Smooth muscle cell (in vitro differentiated cells): ENCODE data around the gene HPCA. TPM values are rescaled to one million over a fixed set of nuclear protein-coding genes. Genes with fewer than 3 reads are reported as not detected.

Experiments
- DNase-seq: peaks from one replicate; lab custom pipeline; 2025; ENCODE audit not compliant: unreplicated experiment; lab: John Stamatoyannopoulos, UW
- H2AFZ ChIP-seq: fragments of 200-600 bp; sonication (generic); 2 replicates; pipeline ENCODE4 v1.6.0; 2016; ENCODE audit warnings: antibody characterized with exemption, low read depth, mild to moderate bottlenecking
- H3F3A ChIP-seq: fragments of 200-600 bp; sonication (generic); 2 replicates; pipeline ENCODE4 v1.6.0; 2017; ENCODE audit warnings: antibody characterized with exemption, low read depth
- H3K27ac ChIP-seq: fragments of 200-600 bp; sonication (generic); 2 replicates; pipeline ENCODE4 v1.5.1; 2016; ENCODE audit warnings: low read depth, mild to moderate bottlenecking
- H3K27me3 ChIP-seq: fragments of 200-600 bp; sonication (generic); 2 replicates; pipeline ENCODE4 v1.6.1; 2016; ENCODE audit warnings: low read depth, mild to moderate bottlenecking
- H3K36me3 ChIP-seq: fragments of 200-600 bp; sonication (generic); 2 replicates; pipeline ENCODE4 v1.5.1; 2016; ENCODE audit warnings: low read depth
- H3K4me1 ChIP-seq: fragments of 200-600 bp; sonication (generic); 2 replicates; pipeline ENCODE4 v1.5.1; 2016; ENCODE audit warnings: low read depth
- H3K4me2 ChIP-seq: fragments of 200-600 bp; sonication (generic); 2 replicates; pipeline ENCODE4 v1.6.0; 2016; ENCODE audit warnings: mild to moderate bottlenecking
- H3K4me3 ChIP-seq: fragments of 200-600 bp; sonication (generic); 2 replicates; pipeline ENCODE4 v1.5.1; 2016; ENCODE audit warnings: mild to moderate bottlenecking
- H3K79me2 ChIP-seq: fragments of 200-600 bp; sonication (generic); 2 replicates; pipeline ENCODE4 v1.6.0; 2016; ENCODE audit warnings: low read depth, mild to moderate bottlenecking
- H3K9ac ChIP-seq: fragments of 200-600 bp; sonication (generic); 2 replicates; pipeline ENCODE4 v1.6.0; 2016; ENCODE audit warnings: low read depth
- H3K9me3 ChIP-seq: fragments of 200-600 bp; sonication (generic); replicated peaks from 2 replicates; pipeline ENCODE4 v1.5.1; 2016; ENCODE audit warnings: low read depth
- H4K20me1 ChIP-seq: fragments of 200-600 bp; sonication (generic); 2 replicates; pipeline ENCODE4 v1.6.0; 2016; ENCODE audit warnings: low read depth
- WGBS: methylation state at CpG from one replicate; pipeline ENCODE4 v1.1.7; 2016; ENCODE audit warnings: low lambda C conversion rate; 5-methylcytosine and 5-hydroxymethylcytosine counted together
- polyA plus RNA-seq: library from polyadenylated mRNA; unstranded; fragments of >200 nt; fragmentation: Nextera tagmentation; extraction: Ambion mirVana; gene quantifications from 2 replicates; pipeline ENCODE4 v1.2.1, GENCODE V29; 2016
- total RNA-seq: library from RNA; depleted of rRNA; stranded (reverse); fragments of >200 nt; gene quantifications from 2 replicates; pipeline ENCODE4 v1.2.3, GENCODE V29; 2014
- TF ChIP-seq, protein P1 (sequence below): fragments of 200-600 bp; sonication (generic); IDR thresholded peaks from 2 replicates; pipeline ENCODE4 v1.5.1; 2017; ENCODE audit warnings: borderline replicate concordance, mild to moderate bottlenecking, antibody characterized with exemption; ENCODE audit not compliant: insufficient read depth, poor library complexity, severe bottlenecking

HPCA gene
- total and polyA plus RNA-seq, 2 experiments from 2014 or later: not detected

DNA sequence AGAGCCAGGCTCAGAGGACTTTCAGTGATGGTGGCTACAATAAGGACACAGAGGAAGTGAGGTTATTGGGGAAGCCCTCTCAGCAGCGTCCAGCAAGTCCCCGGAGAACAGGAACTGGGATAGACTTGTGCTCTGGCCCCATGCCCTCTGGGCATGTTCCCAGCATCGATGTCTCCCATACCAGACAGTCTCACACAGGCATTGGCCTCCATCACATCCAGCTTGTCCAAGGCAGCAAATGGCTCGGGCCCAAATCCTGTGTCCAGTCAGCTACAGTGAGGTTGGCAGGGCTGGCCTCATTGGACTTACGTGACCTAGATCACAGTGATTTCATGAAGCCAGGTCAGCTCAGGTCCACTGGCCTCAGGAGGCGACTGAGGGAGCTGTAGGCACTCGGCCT lies 34.5 kb downstream of the HPCA start:
- Histone ChIP-seq H3K4me2 (no peak overlapping the region), H4K20me1 (no peaks in the 10 kb centered on the region), H3K79me2 (no peaks in the 10 kb centered on the region), H3F3A (no peaks in the 10 kb centered on the region), H2AFZ (no peak overlapping the region), H3K9ac (no peak overlapping the region), H3K36me3 (no peaks in the 10 kb centered on the region), H3K27me3 (no peaks in the 10 kb centered on the region), H3K27ac (no peak overlapping the region), H3K4me1 (peaks cover 14% of the 10 kb centered on the region), H3K9me3 (no peaks in the 10 kb centered on the region), H3K4me3 (no peak overlapping the region)
- 92% methylated on average over 7 of the region's 7 CpGs for WGBS
- no peak for DNase-seq
- TF ChIP-seq, protein P1, sequence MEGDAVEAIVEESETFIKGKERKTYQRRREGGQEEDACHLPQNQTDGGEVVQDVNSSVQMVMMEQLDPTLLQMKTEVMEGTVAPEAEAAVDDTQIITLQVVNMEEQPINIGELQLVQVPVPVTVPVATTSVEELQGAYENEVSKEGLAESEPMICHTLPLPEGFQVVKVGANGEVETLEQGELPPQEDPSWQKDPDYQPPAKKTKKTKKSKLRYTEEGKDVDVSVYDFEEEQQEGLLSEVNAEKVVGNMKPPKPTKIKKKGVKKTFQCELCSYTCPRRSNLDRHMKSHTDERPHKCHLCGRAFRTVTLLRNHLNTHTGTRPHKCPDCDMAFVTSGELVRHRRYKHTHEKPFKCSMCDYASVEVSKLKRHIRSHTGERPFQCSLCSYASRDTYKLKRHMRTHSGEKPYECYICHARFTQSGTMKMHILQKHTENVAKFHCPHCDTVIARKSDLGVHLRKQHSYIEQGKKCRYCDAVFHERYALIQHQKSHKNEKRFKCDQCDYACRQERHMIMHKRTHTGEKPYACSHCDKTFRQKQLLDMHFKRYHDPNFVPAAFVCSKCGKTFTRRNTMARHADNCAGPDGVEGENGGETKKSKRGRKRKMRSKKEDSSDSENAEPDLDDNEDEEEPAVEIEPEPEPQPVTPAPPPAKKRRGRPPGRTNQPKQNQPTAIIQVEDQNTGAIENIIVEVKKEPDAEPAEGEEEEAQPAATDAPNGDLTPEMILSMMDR: no peak

DNA sequence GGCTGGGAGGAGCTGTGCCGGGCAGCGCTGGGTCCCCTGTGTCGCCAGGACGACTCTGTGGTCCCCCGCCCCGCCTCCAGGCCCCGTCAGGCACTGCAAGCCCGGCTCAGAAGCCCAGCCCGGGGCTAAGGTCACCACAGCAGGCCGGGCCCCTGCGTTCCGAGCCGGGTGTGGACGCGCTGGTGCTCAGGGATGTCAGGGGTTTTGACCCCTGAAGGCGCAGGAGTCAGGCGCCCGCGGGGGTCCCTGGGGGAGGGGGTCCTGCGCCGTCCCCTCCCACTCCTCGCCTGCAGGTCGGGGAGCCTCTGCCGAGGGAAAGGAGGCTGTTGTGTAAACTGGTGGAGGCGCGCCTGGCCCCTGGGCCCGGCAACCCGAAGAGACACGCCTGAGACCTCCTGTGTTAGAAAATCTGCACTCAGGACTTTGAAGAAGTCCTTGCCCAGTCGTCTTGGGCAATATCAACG lies 38.6 kb downstream of the HPCA start:
- Histone ChIP-seq H3K9me3 (no peaks in the 10 kb centered on the region), H3K4me2 (peak overlapping the region; percentile 83), H2AFZ (peak overlapping the region; percentile 84)

DNA sequence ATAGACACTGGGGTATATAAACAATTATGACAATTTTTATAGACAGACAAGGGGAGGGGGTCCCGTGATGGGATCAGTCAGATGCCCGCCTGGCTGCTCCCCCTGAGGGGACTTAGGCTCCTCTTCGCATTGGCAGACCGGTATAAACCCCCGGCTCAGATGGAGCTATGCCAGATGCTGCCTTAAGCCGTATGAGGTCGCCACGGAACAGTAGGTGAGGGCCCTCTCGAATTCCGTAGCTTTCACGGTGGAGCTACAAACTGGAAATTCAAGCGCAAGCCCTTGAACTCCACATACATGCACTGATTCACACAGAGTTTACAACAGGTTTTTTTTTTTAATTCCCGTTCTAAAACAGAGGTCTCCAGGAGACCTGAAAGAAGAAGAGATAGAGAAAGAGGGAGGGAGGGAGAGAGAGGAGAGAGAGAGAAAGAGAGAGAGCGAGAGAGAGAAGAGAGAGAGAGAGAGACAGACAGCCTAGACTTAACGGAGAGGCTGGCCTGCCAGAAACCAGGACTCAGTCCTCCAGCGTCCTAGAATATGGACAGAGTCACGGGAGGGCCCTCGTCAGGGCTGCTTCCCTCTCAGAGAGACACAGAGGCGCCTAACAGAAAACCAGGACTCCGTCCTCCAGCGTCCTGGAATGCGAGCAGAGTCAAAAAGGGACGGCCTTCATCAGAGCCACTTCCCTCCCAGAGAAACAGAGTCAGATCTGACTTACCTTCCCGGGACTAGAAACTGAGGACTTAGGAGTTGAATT lies 39.3 kb downstream of the HPCA start:
- no peaks in the 10 kb centered on the region for H3F3A ChIP-seq
- H3K36me3 ChIP-seq: no peaks in the 10 kb centered on the region
- DNase-seq: peak; percentile 15
- peak overlapping the region; percentile 95 for H2AFZ ChIP-seq
- peak overlapping the region; percentile 29 for H3K27ac ChIP-seq
- H3K4me3 ChIP-seq: peak overlapping the region; percentile 37
- peak overlapping the region; percentile 83 for H3K4me2 ChIP-seq
- TF ChIP-seq, protein P1: no peak
- WGBS: 9% methylated on average over 23 of the region's 24 CpGs
- H3K79me2 ChIP-seq: no peaks in the 10 kb centered on the region
- H3K4me1 ChIP-seq: peaks cover 17% of the 10 kb centered on the region
- peak overlapping the region; percentile 19 for H3K9ac ChIP-seq
- no peaks in the 10 kb centered on the region for H3K27me3 ChIP-seq
- H4K20me1 ChIP-seq: no peaks in the 10 kb centered on the region
- H3K9me3 ChIP-seq: no peaks in the 10 kb centered on the region

More for the DNA sequence above, 38.6 kb downstream of the HPCA start:
- Histone ChIP-seq H3F3A (no peaks in the 10 kb centered on the region), H3K4me3 (peak overlapping the region; percentile 37), H4K20me1 (no peaks in the 10 kb centered on the region), H3K27ac (no peak overlapping the region), H3K36me3 (no peaks in the 10 kb centered on the region), H3K9ac (no peak overlapping the region), H3K79me2 (no peaks in the 10 kb centered on the region), H3K27me3 (no peaks in the 10 kb centered on the region), H3K4me1 (peaks cover 17% of the 10 kb centered on the region)
- 7% methylated on average over 25 of the region's 31 CpGs for WGBS
- DNase-seq: no peak
- TF ChIP-seq, protein P1: no peak
